IMR-90 (cell line): ENCODE results near the gene TTC7B. TPM values are rescaled to one million over a fixed set of nuclear protein-coding genes. Genes with fewer than 3 reads are reported as not detected.

Source experiments
- ATAC-seq: fragments of 200-7000 bp; cut with Tn5 transposase; 2 replicates; pipeline ENCODE4 v1.9.1; 2020; ENCODE audit warnings: low read depth, mild to moderate bottlenecking, moderate library complexity
- BruUV-seq: library from RNA; stranded (reverse); fragments of 400-500 nt; replicated peaks from 2 replicates; lab custom pipeline; 2021; lab: Mats Ljungman, UMichigan
- CTCF ChIA-PET: fragments of 300-600 bp; formaldehyde crosslinking; extraction: SDS; loops from one replicate; lab custom pipeline; 2021; ENCODE audit warnings: antibody characterized with exemption; lab: Yijun Ruan, JAX
- POLR2A ChIA-PET: fragments of 300-600 bp; sonication (Branson Sonifier 250); formaldehyde crosslinking; loops from one replicate; lab custom pipeline; 2022; ENCODE audit warnings: antibody characterized with exemption; ENCODE audit not compliant: unreplicated experiment; lab: Charles Lee
- DNase-seq: peaks from one replicate; pipeline ENCODE4 v3.0.0; 2013
- H2AFZ ChIP-seq: replicated peaks from 2 replicates; pipeline ENCODE3; 2013; ENCODE audit warnings: low read length, mild to moderate bottlenecking; ENCODE audit not compliant: poor library complexity
- H2AK5ac ChIP-seq: 2 replicates; pipeline ENCODE4 v1.6.1; 2013; ENCODE audit warnings: low read depth, low read length, inconsistent platforms
- H2AK9ac ChIP-seq: replicated peaks from 2 replicates; pipeline ENCODE3; 2013; ENCODE audit warnings: mild to moderate bottlenecking, low read depth, low read length, moderate library complexity; ENCODE audit not compliant: poor library complexity
- H2BK120ac ChIP-seq: 2 replicates; pipeline ENCODE4 v1.6.1; 2013; ENCODE audit warnings: low read depth, low read length, inconsistent platforms
- H2BK15ac ChIP-seq: 3 replicates; pipeline ENCODE4 v1.6.1; 2013; ENCODE audit warnings: low read depth, low read length, inconsistent platforms
- H2BK20ac ChIP-seq: 2 replicates; pipeline ENCODE4 v1.6.1; 2013; ENCODE audit warnings: low read depth, mild to moderate bottlenecking, inconsistent platforms, low read length, moderate library complexity
- H2BK5ac ChIP-seq: 2 replicates; pipeline ENCODE4 v1.6.1; 2013; ENCODE audit warnings: mild to moderate bottlenecking, low read depth, low read length, inconsistent platforms; ENCODE audit not compliant: poor library complexity, severe bottlenecking
- H3K14ac ChIP-seq: replicated peaks from 2 replicates; pipeline ENCODE4 v1.6.1; 2013; ENCODE audit warnings: low read depth, low read length, inconsistent platforms
- H3K18ac ChIP-seq: 2 replicates; pipeline ENCODE4 v1.6.1; 2013; ENCODE audit warnings: low read depth, low read length, control low read depth
- H3K23ac ChIP-seq: 2 replicates; pipeline ENCODE4 v1.6.1; 2013; ENCODE audit warnings: low read depth, low read length, inconsistent platforms
- H3K27ac ChIP-seq: 2 replicates; pipeline ENCODE4 v1.5.1; 2013; ENCODE audit warnings: mild to moderate bottlenecking, control low read depth, low read length; ENCODE audit not compliant: insufficient read depth
- H3K27me3 ChIP-seq: 2 replicates; pipeline ENCODE4 v1.6.1; 2013; ENCODE audit warnings: low read length; ENCODE audit not compliant: control insufficient read depth, insufficient read depth
- H3K36me3 ChIP-seq: 2 replicates; pipeline ENCODE4 v1.6.1; 2013; ENCODE audit warnings: low read length, mixed read lengths; ENCODE audit not compliant: control insufficient read depth, insufficient read depth
- H3K4ac ChIP-seq: 2 replicates; pipeline ENCODE4 v1.6.1; 2013; ENCODE audit warnings: low read depth, low read length, inconsistent platforms
- H3K4me1 ChIP-seq: 2 replicates; pipeline ENCODE4 v1.6.1; 2013; ENCODE audit warnings: low read length, mixed read lengths; ENCODE audit not compliant: control insufficient read depth, insufficient read depth
- H3K4me2 ChIP-seq: 2 replicates; pipeline ENCODE4 v1.6.1; 2013; ENCODE audit warnings: low read depth, mild to moderate bottlenecking, control low read depth, low read length, moderate library complexity
- H3K4me3 ChIP-seq: 2 replicates; pipeline ENCODE4 v1.5.1; 2013; ENCODE audit warnings: low read depth, mild to moderate bottlenecking, control low read depth, low read length, moderate library complexity; ENCODE audit not compliant: insufficient read depth
- H3K56ac ChIP-seq: 2 replicates; pipeline ENCODE4 v1.6.1; 2013; ENCODE audit warnings: low read length, inconsistent platforms; ENCODE audit not compliant: insufficient read depth; ENCODE audit errors: extremely low read depth
- H3K79me1 ChIP-seq, 2 experiments: 2 replicates each; pipeline ENCODE4 v1.6.1; 2013; ENCODE audit warnings: low read length in 2 of 2, inconsistent platforms in 1 of 2, low read depth in 1 of 2
- H3K9ac ChIP-seq: 2 replicates; pipeline ENCODE4 v1.6.1; 2013; ENCODE audit warnings: low read depth, low read length, control low read depth
- H3K9me1 ChIP-seq: 2 replicates; pipeline ENCODE4 v1.6.1; 2013; ENCODE audit warnings: low read length, inconsistent platforms; ENCODE audit not compliant: insufficient read depth
- H3K9me3 ChIP-seq: 2 replicates; pipeline ENCODE4 v1.6.1; 2013; ENCODE audit warnings: low read length; ENCODE audit not compliant: control insufficient read depth, insufficient read depth
- H4K20me1 ChIP-seq: 2 replicates; pipeline ENCODE4 v1.6.1; 2013; ENCODE audit warnings: low read length, inconsistent platforms; ENCODE audit not compliant: insufficient read depth
- H4K5ac ChIP-seq: 2 replicates; pipeline ENCODE4 v1.6.1; 2013; ENCODE audit warnings: mild to moderate bottlenecking, low read depth, low read length, control low read depth
- H4K8ac ChIP-seq, 2 experiments: 2 replicates each; pipeline ENCODE4 v1.6.1; 2013; ENCODE audit warnings: low read depth in 2 of 2, low read length in 2 of 2, control low read depth in 1 of 2, inconsistent platforms in 1 of 2
- H4K91ac ChIP-seq: 2 replicates; pipeline ENCODE4 v1.6.1; 2013; ENCODE audit warnings: low read depth, low read length, inconsistent platforms; ENCODE audit not compliant: insufficient read depth
- BHLHE40 ChIP-seq: fragments of 150-350 bp; IDR thresholded peaks from 2 replicates; pipeline ENCODE4 v1.6.1; 2016; ENCODE audit warnings: mild to moderate bottlenecking, low read depth, low read length
- CHD1 ChIP-seq: IDR thresholded peaks from 2 replicates; pipeline ENCODE4 v1.6.1; 2012; ENCODE audit warnings: low read depth, low read length, improper control_type of control experiment
- CTCF ChIP-seq: conservative IDR thresholded peaks from 2 replicates; pipeline ENCODE4 v1.5.1; 2012; ENCODE audit warnings: mild to moderate bottlenecking, low read depth, low read length, improper control_type of control experiment
- ELK1 ChIP-seq: fragments of 150-350 bp; IDR thresholded peaks from 2 replicates; pipeline ENCODE4 v1.6.1; 2016; ENCODE audit warnings: low read depth, mild to moderate bottlenecking, low read length, moderate library complexity, borderline replicate concordance
- MAZ ChIP-seq: IDR thresholded peaks from 2 replicates; pipeline ENCODE4 v1.6.1; 2012; ENCODE audit warnings: low read depth, mild to moderate bottlenecking, low read length, improper control_type of control experiment, moderate library complexity, borderline replicate concordance
- MXI1 ChIP-seq: IDR thresholded peaks from 2 replicates; pipeline ENCODE4 v1.6.1; 2012; ENCODE audit warnings: low read depth, mild to moderate bottlenecking, low read length, moderate library complexity, borderline replicate concordance
- NFE2L2 ChIP-seq: fragments of 150-350 bp; IDR thresholded peaks from 2 replicates; pipeline ENCODE4 v1.6.1; 2016; ENCODE audit warnings: low read depth, mild to moderate bottlenecking, low read length
- RAD21 ChIP-seq: IDR thresholded peaks from 2 replicates; pipeline ENCODE4 v1.6.1; 2012; ENCODE audit warnings: low read length, improper control_type of control experiment
- RCOR1 ChIP-seq: IDR thresholded peaks from 2 replicates; pipeline ENCODE4 v1.6.1; 2012; ENCODE audit warnings: mild to moderate bottlenecking, low read length, improper control_type of control experiment; ENCODE audit not compliant: insufficient replicate concordance
- RFX5 ChIP-seq: IDR thresholded peaks from 2 replicates; pipeline ENCODE4 v1.8.0; 2012; ENCODE audit warnings: low read depth, mild to moderate bottlenecking, low read length, moderate library complexity
- SMC3 ChIP-seq: fragments of 150-350 bp; IDR thresholded peaks from 2 replicates; pipeline ENCODE4 v1.6.1; 2016; ENCODE audit warnings: low read depth, mild to moderate bottlenecking, antibody characterized with exemption, low read length, moderate library complexity
- WGBS, 2 experiments: methylation state at CpG; one replicate each; pipeline versions ENCODE4 v1.1.5 to v1.1.7; 2013; ENCODE audit warnings: missing lambda C conversion rate in 2 of 2; ENCODE audit not compliant: insufficient read length in 1 of 2; ENCODE audit errors: extremely low coverage in 2 of 2; 5-methylcytosine and 5-hydroxymethylcytosine counted together
- dilution Hi-C: fragments of 300-500 bp; cut with HindIII; formaldehyde crosslinking; loops from one replicate; pipeline ENCODE4 v1.14.3; 2018; ENCODE audit warnings: low sequenced_read_pairs; ENCODE audit not compliant: unreplicated experiment
- in situ Hi-C: fragments of 300-500 bp; cut with MboI; formaldehyde crosslinking; loops from 3 replicates; pipeline ENCODE4 v1.14.3; 2019; ENCODE audit warnings: low sequenced_read_pairs, inconsistent platforms, mixed read lengths
- intact Hi-C: fragments of 100-400 bp; cut with micrococcal nuclease; formaldehyde crosslinking; loops from 2 replicates; pipeline ENCODE4 v1.10.0; 2022
- polyA plus RNA-seq, 3 experiments: library from polyadenylated mRNA; depleted of rRNA; stranded (reverse); fragments of >200 nt; gene quantifications; 2 replicates each; pipeline ENCODE4 v1.2.3, GENCODE V29; 2012; ENCODE audit warnings: low replicate concordance in 1 of 3
- total RNA-seq: library from RNA; depleted of rRNA; stranded (reverse); fragments of >200 nt; gene quantifications from 2 replicates; pipeline ENCODE4 v1.2.3, GENCODE V29; 2012

Gene TTC7B
- total and polyA plus RNA-seq, 2 of the 4 experiments (the other 2 are of a cell fraction) = 18.1 to 35.3 TPM

- TF ChIP-seq ELK1 (no peak), SMC3 (no peak), RCOR1 (no peak)
Measured at GRCh38 chr14:90517076-90517841, 299.0 kb downstream of the TTC7B start (continued).

- no TSS peak for BruUV-seq
- no peaks in the 10 kb centered on the region for H3K36me3 ChIP-seq
- POLR2A ChIA-PET = no interaction called here
- TF ChIP-seq RFX5 = no peak
- TF ChIP-seq SMC3 = no peak
- no peak for TF ChIP-seq RAD21
- TF ChIP-seq BHLHE40 = no peak
- no peak for TF ChIP-seq NFE2L2
- no peak for TF ChIP-seq ELK1
- TF ChIP-seq MAZ = no peak
- no peak for TF ChIP-seq CHD1
- no peak for TF ChIP-seq MXI1
- TF ChIP-seq CTCF = no peak
Measured at GRCh38 chr14:90514566-90514965, 301.7 kb downstream of the TTC7B start.

More at GRCh38 chr14:90514566-90514965, 301.7 kb downstream of the TTC7B start:
- Histone ChIP-seq H4K5ac (no peak overlapping the region), H3K27me3 (peaks cover 17% of the 10 kb centered on the region), H3K9ac (no peak overlapping the region), H2AFZ (no peak overlapping the region), H2BK20ac (no peak overlapping the region), H2BK15ac (no peak overlapping the region), H3K23ac (no peak overlapping the region), H2AK9ac (no peak overlapping the region), H2BK5ac (no peak overlapping the region), H3K79me1 (no peaks in the 10 kb centered on the region), H4K91ac (no peak overlapping the region), H4K8ac (no peak overlapping the region), H3K56ac (no peak overlapping the region), H2AK5ac (no peak overlapping the region), H3K9me1 (no peaks in the 10 kb centered on the region), H3K4me3 (no peak overlapping the region), H3K4me2 (no peak overlapping the region), H3K14ac (no peak overlapping the region), H3K9me3 (no peaks in the 10 kb centered on the region; the same call in 1 of the 2 replicates), H2BK120ac (no peak overlapping the region), H3K27ac (no peak overlapping the region), H3K4ac (no peak overlapping the region), H4K20me1 (no peaks in the 10 kb centered on the region; the same call in 1 of the 2 replicates), H3K18ac (no peak overlapping the region), H3K4me1 (no peaks in the 10 kb centered on the region)
- ATAC-seq (no peak), DNase-seq (no peak)
- in situ Hi-C loops = no loop called here
- WGBS, 2 experiments = no CpG with 5 or more reads among the region's 4 CpGs
- intact Hi-C loops = no loop called here
- dilution Hi-C loops = no loop called here
- CTCF ChIA-PET = no interaction called here
